HEK293 (cell line): Measurements from ENCODE around the gene SCAMP3.
"Not testable (repeated sequence)": the region's sequence is repeated elsewhere in the genome, so short reads cannot be mapped to it uniquely, and the experiment has no call there.

Experiments
- BCL11A ChIP-seq: fragments of 450-650 bp; formaldehyde crosslinking; IDR thresholded peaks from 2 replicates; pipeline ENCODE4 v1.5.1; 2016; ENCODE audit warnings: low read depth, missing biosample characterization, missing genetic modification characterization
- GLI4 ChIP-seq: fragments of 450-650 bp; formaldehyde crosslinking; IDR thresholded peaks from 2 replicates; pipeline ENCODE4 v1.5.1; 2016; ENCODE audit warnings: missing biosample characterization, missing genetic modification characterization
- KLF16 ChIP-seq: fragments of 450-650 bp; formaldehyde crosslinking; IDR thresholded peaks from 2 replicates; pipeline ENCODE4 v1.5.1; 2017; ENCODE audit warnings: missing biosample characterization, missing genetic modification characterization
- ZNF175 ChIP-seq: fragments of 450-650 bp; formaldehyde crosslinking; IDR thresholded peaks from 2 replicates; pipeline ENCODE4 v1.5.1; 2016; ENCODE audit warnings: missing biosample characterization, missing genetic modification characterization
- ZNF704 ChIP-seq: fragments of 450-650 bp; formaldehyde crosslinking; IDR thresholded peaks from 2 replicates; pipeline ENCODE4 v1.5.1; 2016; ENCODE audit warnings: missing biosample characterization, missing genetic modification characterization
- ZNF747 ChIP-seq: fragments of 450-650 bp; formaldehyde crosslinking; IDR thresholded peaks from 2 replicates; pipeline ENCODE4 v1.5.1; 2016; ENCODE audit warnings: missing biosample characterization, missing genetic modification characterization
- TF ChIP-seq, protein P1 (sequence below): fragments of 450-650 bp; formaldehyde crosslinking; IDR thresholded peaks from 2 replicates; pipeline ENCODE4 v1.5.1; 2016; ENCODE audit warnings: missing biosample characterization, missing genetic modification characterization
- TF ChIP-seq, protein P2 (sequence below): fragments of 450-650 bp; formaldehyde crosslinking; IDR thresholded peaks from 2 replicates; pipeline ENCODE4 v1.5.1; 2016; ENCODE audit warnings: missing biosample characterization, missing genetic modification characterization
- TF ChIP-seq, protein P3 (sequence below): fragments of 450-650 bp; formaldehyde crosslinking; IDR thresholded peaks from 2 replicates; pipeline ENCODE4 v1.5.1; 2016; ENCODE audit warnings: missing biosample characterization, missing genetic modification characterization
- TF ChIP-seq, protein P4 (sequence below): sonication (generic); formaldehyde crosslinking; IDR thresholded peaks from 2 replicates; pipeline ENCODE4 v1.8.1; 2022; ENCODE audit warnings: mild to moderate bottlenecking, moderate library complexity, missing genetic modification reagents

GRCh38 chr1:155232001-155232978, 29.9 kb downstream of the SCAMP3 start:
- TF ChIP-seq, protein P1, sequence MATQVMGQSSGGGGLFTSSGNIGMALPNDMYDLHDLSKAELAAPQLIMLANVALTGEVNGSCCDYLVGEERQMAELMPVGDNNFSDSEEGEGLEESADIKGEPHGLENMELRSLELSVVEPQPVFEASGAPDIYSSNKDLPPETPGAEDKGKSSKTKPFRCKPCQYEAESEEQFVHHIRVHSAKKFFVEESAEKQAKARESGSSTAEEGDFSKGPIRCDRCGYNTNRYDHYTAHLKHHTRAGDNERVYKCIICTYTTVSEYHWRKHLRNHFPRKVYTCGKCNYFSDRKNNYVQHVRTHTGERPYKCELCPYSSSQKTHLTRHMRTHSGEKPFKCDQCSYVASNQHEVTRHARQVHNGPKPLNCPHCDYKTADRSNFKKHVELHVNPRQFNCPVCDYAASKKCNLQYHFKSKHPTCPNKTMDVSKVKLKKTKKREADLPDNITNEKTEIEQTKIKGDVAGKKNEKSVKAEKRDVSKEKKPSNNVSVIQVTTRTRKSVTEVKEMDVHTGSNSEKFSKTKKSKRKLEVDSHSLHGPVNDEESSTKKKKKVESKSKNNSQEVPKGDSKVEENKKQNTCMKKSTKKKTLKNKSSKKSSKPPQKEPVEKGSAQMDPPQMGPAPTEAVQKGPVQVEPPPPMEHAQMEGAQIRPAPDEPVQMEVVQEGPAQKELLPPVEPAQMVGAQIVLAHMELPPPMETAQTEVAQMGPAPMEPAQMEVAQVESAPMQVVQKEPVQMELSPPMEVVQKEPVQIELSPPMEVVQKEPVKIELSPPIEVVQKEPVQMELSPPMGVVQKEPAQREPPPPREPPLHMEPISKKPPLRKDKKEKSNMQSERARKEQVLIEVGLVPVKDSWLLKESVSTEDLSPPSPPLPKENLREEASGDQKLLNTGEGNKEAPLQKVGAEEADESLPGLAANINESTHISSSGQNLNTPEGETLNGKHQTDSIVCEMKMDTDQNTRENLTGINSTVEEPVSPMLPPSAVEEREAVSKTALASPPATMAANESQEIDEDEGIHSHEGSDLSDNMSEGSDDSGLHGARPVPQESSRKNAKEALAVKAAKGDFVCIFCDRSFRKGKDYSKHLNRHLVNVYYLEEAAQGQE: not testable (repeated sequence)
- TF ChIP-seq, protein P2, sequence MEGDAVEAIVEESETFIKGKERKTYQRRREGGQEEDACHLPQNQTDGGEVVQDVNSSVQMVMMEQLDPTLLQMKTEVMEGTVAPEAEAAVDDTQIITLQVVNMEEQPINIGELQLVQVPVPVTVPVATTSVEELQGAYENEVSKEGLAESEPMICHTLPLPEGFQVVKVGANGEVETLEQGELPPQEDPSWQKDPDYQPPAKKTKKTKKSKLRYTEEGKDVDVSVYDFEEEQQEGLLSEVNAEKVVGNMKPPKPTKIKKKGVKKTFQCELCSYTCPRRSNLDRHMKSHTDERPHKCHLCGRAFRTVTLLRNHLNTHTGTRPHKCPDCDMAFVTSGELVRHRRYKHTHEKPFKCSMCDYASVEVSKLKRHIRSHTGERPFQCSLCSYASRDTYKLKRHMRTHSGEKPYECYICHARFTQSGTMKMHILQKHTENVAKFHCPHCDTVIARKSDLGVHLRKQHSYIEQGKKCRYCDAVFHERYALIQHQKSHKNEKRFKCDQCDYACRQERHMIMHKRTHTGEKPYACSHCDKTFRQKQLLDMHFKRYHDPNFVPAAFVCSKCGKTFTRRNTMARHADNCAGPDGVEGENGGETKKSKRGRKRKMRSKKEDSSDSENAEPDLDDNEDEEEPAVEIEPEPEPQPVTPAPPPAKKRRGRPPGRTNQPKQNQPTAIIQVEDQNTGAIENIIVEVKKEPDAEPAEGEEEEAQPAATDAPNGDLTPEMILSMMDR (tag by site-specific recombination): not testable (repeated sequence)
- TF ChIP-seq, protein P3, sequence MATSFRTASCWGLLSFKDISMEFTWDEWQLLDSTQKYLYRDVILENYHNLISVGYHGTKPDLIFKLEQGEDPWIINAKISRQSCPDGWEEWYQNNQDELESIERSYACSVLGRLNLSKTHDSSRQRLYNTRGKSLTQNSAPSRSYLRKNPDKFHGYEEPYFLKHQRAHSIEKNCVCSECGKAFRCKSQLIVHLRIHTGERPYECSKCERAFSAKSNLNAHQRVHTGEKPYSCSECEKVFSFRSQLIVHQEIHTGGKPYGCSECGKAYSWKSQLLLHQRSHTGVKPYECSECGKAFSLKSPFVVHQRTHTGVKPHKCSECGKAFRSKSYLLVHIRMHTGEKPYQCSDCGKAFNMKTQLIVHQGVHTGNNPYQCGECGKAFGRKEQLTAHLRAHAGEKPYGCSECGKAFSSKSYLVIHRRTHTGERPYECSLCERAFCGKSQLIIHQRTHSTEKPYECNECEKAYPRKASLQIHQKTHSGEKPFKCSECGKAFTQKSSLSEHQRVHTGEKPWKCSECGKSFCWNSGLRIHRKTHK (tag by site-specific recombination): not testable (repeated sequence)
- TF ChIP-seq KLF16; ZNF704 (tag by site-specific recombination); ZNF175 (tag by site-specific recombination); BCL11A; GLI4 (tag by site-specific recombination); ZNF747 (tag by site-specific recombination): not testable (repeated sequence)
- TF ChIP-seq, protein P4, sequence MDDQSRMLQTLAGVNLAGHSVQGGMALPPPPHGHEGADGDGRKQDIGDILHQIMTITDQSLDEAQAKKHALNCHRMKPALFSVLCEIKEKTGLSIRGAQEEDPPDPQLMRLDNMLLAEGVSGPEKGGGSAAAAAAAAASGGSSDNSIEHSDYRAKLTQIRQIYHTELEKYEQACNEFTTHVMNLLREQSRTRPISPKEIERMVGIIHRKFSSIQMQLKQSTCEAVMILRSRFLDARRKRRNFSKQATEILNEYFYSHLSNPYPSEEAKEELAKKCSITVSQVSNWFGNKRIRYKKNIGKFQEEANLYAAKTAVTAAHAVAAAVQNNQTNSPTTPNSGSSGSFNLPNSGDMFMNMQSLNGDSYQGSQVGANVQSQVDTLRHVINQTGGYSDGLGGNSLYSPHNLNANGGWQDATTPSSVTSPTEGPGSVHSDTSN (CRISPR knock-in tag): not testable (repeated sequence)
